HG03575 (cell line): ENCODE measurements around the gene SNX30.

Experiments
- ATAC-seq: cut with Tn5 transposase; IDR thresholded peaks from one replicate; pipeline ENCODE4 v1.9.1; 2021; ENCODE audit not compliant: unreplicated experiment, insufficient number of reproducible peaks, low FRiP score; ENCODE audit errors: extremely low read depth

SNX30 gene

DNA sequence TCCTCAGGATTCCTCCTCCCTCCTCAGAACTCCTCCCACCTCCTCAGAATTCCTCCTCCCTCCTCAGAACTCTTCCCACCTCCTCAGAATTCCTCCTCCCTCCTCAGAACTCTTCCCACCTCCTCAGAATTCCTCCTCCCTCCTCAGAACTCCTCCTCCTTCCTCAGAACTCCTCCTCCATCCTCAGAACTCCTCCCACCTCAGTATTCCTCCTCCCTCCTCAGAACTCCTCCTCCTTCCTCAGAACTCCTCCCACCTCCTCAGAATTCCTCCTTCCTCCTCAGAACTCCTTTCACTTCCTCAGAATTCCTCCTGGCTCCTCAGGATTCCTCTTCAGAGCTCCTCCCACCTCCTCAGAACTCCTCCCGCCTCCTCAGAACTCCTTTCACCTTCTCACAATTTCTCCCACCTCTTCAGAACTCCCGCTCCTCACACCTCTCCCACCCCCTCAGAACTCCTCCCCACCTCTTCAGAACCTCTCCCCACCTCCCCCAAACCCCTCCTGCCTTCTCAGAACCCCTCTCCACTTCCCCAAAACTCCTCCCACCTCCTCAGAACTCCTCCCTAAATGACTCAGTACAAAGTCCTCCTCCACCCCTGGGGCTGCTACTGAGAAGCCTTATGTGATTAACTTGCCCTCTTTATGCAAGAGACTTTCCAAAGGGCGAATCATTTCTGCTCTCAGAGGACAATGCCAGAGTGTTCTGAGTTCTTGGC is 116.9 kb downstream of the SNX30 start:
- ATAC-seq = no peak

DNA sequence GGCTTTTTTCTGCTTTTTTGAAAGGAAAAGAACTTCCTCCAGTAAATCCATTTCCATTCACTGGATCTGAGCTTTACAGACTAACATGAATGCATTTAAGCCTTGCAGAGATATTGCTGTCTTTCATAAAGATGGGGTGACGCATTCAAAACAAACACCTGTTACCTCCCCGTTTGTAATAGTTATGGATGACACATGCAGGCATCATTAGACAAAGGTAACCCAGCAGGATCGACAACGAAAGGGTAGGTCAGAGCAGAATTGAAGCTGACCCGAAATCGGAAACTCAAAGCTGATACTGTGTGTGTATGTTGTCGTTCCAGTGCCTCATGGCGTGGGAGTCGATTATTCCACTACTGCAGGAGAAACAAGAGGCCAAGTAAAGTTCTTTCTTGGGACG is 117.9 kb downstream of the SNX30 start:
- ATAC-seq = no peak

DNA sequence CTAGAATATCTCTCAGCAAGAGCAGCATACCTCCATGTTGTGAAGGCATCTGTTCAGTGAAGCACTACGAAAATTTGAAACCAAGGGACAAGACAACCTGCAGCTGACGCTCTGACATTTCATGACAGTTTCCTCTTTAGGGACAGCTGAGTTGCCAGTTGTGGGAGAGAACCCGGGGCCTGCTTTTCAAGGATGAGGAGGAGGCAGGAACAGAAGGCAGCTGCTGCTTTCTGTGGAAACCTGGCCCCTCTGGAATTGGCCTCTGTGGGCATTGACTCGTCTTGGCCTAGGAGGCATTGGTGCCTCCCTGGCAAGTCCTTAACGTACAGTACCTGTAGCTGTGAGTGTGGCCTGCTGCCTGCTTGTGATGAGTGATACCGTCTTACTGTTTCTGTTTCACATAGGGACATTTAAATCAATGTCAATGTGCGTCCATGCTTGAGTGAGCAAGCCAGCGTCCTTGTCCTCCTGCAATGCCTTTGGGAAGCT is 118.5 kb downstream of the SNX30 start:
- ATAC-seq = no peak

DNA sequence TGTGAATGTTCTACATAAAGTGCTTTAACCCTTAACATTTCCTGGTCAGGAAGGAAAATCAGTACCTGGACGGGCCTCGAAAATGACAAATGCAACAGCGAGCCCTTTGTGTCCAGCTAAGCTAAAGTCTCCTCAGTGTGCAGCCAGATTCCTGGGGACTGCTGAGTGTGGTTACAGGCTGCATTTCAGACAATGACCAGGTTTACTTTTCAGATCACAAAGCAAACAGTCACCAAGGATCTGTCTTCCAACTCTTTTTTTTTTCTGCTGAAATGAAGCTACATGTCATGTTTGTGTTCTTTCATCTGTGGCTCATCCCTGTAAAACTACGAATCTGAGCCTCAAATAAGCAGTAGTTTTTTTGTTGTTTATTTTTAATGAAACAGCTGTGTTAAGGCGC is 119.4 kb downstream of the SNX30 start:
- ATAC-seq = no peak

DNA sequence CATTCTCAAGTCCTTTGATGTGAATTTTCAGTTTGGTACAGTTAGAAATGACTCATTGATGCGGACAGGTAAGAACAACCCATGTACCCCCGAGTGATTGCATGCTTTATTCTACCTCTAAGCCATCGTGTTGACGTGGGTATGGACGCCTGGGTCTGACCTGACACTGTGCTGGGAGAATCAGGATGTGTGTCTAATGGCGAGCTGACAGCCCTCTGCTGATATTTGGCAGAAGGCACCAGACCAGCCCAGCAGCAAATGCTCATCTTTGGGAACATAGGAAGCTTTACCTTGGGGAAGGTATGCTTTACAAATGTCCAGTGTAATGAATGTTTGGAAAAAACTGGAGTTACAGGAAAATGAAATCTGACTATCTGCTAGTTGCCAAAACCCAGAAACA is 120.0 kb downstream of the SNX30 start:
- no peak for ATAC-seq

DNA sequence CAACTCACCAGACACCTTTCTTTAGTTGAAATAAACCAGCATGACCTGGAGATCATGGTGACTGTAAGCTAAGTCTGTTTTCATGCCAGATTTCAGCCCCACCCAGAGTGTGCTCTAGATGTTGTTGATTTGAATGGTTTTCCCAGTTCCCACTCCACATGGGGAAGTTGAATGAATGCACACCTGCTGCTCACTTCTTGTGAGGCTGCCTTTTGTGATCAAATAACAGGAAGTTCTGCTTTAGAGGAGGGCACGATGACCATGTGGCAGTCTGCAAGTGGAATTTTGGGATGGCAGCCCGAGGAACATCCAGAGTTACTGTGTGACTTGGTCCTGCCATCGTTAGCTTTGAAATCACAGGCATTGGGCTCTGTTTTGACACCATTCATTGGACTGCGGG is 121.5 kb downstream of the SNX30 start:
- ATAC-seq = no peak

DNA sequence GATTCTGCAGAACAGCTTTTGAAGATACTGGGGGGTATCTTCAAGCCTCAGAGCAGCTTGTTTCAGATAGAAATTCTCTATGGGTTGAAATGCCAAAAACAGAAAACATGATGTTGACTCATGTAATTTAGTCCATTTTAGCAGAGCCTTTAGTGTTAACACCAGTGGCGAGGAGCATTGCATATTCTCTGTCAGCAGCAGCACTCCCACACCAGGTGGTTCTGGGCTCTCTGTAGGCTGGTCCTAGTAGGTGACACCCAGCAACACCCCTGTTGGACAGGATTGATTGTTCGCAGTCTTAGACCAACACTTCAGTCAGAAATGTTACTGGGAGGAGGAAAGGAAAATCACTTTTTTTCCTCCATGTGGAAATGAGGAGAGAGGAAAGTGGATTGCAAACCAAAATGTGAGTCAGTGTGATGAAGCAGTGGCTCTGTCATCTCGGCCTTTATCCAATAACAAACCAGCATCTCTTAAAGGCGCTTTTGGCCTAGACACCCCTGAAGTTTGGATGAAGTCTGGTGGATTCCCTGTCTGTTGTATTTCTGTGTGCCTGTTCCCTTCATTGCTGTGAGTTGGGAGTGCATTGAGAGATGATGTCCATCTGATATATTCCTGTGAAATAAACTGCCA is 123.3 kb downstream of the SNX30 start:
- ATAC-seq = no peak

DNA sequence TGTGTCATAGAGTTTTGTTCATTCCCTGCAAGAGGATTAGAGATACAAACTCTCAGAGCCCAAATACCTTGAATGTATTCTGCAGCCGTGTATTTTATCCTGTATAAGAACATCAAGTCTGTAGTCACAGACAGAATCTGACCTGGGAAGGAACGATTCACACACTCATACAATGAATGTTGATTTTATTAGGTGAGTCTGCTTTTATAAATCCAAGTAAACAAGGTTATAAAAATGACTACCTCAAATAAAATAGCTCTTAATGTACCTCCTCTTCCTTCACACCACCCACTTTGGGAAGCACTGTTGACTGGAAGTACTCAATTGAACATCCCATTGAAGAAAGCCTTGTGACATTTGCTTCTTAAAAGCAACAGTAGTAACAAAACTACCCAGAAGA is 128.2 kb downstream of the SNX30 start:
- no peak for ATAC-seq

DNA sequence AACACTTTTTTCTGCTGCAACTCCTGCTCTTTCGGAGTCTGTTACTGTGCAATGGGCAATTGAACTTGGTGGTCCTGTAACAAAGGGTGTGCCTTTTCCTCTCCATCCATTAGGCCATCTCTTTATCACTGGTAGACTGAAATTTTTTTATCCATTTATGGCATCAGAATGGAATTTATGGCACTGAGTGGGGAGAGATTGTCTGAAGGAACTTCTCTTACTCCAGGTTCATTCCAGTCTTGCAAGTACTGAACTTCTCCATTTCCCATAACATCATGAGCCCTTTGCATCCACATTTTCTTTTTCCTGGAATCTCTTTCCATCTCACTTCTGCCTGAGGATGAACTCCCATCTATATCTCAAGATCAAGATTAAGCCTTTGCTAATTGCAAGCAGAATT is 130.1 kb downstream of the SNX30 start:
- no peak for ATAC-seq

DNA sequence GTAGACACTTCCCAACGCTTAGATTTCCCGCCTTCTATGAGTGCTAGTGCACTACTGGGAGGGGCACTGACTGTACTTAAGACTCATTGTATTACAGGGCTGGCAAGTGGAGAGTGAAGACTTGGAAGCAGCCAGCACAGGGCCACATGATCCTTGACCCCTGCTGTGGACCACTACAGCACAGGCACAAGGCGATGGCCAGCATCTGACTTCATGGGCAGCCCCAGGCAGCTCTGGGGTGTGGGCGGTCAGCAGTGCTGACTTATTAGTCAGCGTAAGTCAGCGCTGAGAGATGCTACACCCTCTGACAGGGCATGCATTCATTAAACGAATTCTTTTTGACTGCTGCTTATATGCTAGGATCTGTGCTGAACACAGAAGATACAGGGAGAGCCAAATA is 130.8 kb downstream of the SNX30 start:
- no peak for ATAC-seq

DNA sequence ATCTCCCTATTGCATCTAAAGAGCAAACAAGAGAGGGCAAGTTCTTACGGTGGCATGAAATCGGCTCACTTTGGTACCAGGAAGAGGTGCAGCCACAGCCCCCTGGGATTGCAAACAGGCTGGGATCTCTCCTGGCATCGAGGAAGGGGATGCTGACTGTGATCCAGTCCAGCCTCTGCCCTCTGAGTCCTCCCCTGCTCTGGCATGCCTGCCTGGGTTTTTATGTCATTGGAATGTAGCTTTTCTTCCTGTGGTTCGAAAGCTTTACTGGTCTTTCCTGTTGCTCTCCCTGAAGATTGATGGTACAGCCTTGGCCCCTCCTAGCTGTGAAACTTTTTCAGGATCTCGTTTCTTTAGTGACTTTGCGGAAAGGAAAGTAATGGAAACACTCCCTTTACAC is 133.5 kb downstream of the SNX30 start:
- no peak for ATAC-seq

DNA sequence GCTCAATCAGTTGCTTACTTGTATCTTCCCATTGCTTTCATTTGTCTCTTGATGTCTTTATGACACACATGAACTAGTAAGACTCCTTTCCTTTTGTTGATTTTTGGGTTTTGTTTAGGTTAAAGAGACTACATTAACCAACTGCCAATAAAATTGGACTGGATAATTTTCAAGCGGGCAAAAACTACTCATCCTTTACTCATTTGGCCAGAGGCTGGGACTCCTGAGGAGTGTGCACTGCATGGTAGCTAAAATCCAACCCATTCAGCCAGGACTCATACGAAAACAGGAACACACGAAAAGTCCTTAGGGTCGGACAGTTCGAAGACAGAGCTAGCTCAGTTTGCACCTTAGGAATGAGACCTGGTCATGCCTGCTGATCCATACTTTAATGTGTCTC is 134.2 kb downstream of the SNX30 start:
- ATAC-seq = no peak

DNA sequence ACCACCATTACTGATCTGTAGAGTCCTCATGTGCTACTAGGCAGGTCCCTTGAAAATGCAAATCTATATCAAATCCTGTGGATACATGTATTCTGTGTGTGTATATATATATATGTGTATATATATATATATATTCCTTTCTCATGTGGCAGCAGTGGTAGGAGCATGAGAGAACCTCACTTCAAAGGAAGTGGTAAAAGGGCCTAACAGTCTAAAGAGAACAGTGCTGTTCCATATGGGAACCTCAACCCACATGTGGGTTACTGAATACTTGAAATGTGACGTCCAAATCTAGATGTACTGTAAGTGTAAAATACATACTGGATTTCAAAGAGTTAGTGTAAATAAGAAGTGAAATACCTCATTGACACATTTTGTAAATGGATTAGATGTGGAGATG is 134.8 kb downstream of the SNX30 start:
- ATAC-seq = no peak

DNA sequence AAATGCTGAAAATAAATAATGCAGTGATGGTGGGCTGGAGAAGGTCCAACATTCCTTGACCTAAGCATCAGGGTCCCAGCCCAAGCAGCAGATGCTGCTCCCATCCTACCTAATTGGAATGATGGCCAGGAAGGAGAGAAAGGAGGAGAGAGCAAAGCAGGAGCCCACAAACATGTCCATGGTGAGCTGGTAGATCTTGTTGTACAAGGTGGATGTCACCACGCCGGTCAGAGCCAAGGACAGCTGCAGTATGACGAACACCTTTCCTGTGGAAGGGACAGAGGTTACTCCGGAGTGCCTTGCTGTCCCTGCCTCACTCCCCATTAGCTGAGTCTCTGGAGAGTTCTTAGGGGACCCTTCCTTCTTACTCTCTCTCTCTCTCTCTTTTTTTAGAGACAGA is 135.8 kb downstream of the SNX30 start:
- ATAC-seq = no peak

DNA sequence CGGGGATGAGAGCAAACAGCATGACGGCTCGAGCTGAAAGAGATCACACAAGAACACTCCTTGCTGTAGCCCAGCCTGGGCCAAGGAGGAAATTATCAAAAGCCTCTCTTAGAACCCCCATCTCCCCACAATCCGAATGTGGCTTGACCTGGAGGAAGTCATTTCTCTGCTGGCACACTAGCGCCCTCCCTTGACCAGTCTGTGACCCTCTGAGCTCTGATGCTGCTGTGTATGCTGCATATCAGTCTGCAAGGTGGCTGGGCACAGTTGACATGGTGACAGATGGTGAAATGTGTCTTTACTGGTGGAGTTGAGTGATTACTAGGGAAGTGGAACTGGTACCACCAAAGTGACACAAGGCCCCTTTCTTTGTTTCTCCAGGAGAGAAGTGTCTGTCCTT is 136.8 kb downstream of the SNX30 start:
- no peak for ATAC-seq

DNA sequence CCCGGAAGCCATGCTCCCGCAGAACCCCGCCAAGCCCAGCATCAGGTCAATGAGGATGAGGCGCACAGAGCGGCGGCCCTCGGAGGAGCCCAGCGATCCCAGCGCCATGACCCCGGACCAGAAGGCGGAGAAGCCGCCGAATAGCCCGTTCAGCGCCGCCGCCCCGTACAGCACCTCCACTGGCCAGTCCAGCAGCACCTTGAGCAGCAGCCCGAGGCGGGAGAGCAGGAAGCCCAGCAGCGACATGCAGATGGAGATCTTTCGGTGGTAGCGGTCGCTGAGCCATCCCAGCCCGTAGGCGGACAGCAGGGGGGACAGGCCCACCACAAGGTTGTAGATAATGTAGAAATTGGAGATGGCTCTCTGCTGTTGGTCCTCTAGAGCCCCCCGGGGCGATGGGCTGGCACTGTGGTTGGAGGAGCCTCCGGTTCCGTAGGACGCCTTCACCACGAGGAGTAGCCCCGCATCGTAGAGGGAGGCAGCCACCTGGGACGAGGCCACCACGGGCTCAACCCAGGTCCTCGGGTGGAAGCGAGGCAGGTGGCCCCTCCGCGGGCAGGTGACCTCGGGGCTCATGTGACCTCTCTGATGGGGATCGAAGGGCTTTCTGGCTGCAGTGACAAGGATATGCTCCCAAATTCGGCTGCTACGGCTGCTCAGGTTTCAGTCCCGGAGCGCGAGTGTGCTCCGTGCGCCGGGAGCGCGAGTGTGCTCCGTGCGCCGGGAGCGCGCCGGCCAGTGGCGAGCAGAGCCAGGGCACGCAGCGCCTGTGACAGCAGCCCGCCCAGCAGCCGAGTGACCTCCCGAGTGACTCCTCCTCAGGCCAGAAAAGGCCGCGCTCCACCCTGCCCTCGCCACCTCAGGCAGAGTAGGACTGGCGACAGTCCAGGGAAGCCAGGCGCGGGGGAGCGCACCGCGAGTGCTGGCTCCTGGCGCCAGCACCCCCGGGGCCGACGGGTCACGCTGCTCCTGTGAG is 139.8 kb downstream of the SNX30 start, which contains the start of gene SLC46A2:
Gene SLC46A2, minus strand, starts transcription at position 771 of the 976 bp plus-strand sequence. Its CDS starts 195 bp downstream, at position 576.
- ATAC-seq = no peak

DNA sequence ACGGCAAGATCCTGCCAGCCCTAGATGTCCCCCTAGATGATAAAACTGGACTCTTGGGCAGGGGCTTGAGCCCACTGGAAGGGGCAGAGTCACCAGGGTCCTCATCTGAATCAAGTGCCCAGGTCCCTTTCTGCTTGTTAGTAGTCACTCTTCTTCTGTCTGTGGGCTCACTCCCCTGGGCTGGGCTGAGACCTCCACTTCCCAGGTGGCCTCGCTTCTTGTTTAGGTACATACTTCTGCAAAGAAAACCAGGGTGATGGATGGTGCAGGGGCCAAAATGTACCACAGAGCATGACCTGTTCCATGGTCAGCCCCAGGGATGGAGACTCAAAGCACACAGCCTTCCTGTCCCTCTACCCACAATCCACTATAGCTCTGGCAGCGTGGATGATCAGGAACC is 141.0 kb downstream of the SNX30 start:
- ATAC-seq = no peak

DNA sequence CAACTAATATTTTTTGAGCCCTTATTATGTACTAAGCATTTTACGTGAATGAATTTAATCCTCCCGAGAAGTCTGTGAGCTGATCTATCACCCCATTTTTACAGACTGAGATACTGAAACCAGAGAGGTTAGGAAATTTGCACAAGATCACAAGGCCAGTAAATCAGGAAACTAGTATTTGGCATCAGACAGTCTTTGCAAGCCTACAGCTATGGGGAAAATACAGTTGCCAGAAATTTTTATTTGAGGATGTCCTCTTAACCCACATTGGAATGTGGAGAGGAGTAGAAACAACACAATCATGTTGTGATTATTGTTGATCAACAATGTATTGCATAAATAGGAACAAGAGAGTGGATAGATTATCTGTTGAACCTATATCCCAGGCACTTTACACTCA is 142.4 kb downstream of the SNX30 start:
- no peak for ATAC-seq

DNA sequence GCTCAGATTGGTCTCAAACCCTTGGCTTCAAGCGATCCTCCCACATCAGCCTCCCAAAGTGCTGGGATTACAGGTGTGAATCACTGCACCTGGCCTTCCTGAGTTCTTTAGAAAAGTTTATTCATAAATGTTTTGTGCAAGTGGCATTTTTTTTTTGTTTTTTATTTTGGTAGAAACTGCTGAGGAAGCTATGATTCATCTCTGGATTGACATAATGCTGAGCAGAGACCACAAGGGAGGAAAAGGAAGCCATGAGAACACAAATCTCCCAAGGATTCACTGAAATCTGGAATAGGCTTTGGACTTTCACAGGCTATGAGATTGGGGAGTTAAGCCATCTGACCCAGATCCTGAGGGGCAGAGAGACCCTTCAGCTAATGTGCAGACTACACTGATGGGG is 143.5 kb downstream of the SNX30 start:
- no peak for ATAC-seq

DNA sequence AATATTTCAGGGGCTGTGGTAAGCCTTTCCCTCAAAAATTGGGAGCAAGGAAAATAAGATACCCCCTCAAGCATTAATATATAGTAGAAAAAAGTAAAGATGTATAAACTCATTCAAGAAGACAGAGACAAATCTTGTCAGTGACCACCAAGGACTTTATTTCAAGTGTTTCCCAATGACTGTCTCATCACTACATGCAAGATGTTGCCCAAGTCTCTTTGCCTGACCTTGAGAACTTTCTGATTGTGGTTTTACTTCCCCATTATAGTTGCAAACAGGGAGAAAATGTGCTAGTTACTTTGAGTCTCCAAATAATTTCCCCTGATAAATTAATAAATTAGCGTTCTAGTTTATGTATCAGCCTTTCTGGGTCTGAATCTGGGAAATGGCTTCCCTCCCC is 144.1 kb downstream of the SNX30 start:
- no peak for ATAC-seq
